Testis (tissue), 2 donors: Measurements from ENCODE around the gene DENND5B.

ENCODE experiments used
- CTCF ChIP-seq, 3 experiments: fragments of 450-650 bp in 2 of 3; fragments of 200-600 bp in 1 of 3; sonication (generic) in 1 of 3; IDR thresholded peaks; one replicate each; pipeline ENCODE4 v1.5.1; 2016 to 2019; ENCODE audit warnings: antibody characterized with exemption in 3 of 3, mild to moderate bottlenecking in 2 of 3, moderate library complexity in 1 of 3
- POLR2A ChIP-seq: fragments of 450-650 bp; IDR thresholded peaks from one replicate; pipeline ENCODE4 v1.6.1; 2017; ENCODE audit warnings: antibody characterized with exemption, mild to moderate bottlenecking, moderate library complexity

- TF ChIP-seq CTCF (IDR thresholded peaks at IDR 0.05) (no peak), POLR2A (no peak)
These were observed 222.1 kb downstream of the DENND5B start for GRCh38 chr12:31368666-31369361.
